DND-41 (cell line): ENCODE measurements around the gene MINDY4.

ENCODE experiments used
- ATAC-seq: fragments of 200-7000 bp; cut with Tn5 transposase; 3 replicates; pipeline ENCODE4 v1.9.1; 2021; ENCODE audit warnings: low read depth; ENCODE audit not compliant: insufficient read depth
- DNase-seq: peaks from one replicate; pipeline ENCODE4 v3.0.0-alpha.2; 2020
- H2AFZ ChIP-seq: 2 replicates; pipeline ENCODE4 v1.6.0; 2012; ENCODE audit warnings: low read depth, low read length
- H3K27ac ChIP-seq: 2 replicates; pipeline ENCODE4 v1.5.1; 2012; ENCODE audit warnings: low read length, inconsistent platforms
- H3K27me3 ChIP-seq: fragments of 200-600 bp; sonication (generic); 2 replicates; pipeline ENCODE4 v1.6.0; 2012; ENCODE audit warnings: low read length, mild to moderate bottlenecking, inconsistent platforms; ENCODE audit not compliant: insufficient read depth, poor library complexity
- H3K36me3 ChIP-seq: 2 replicates; pipeline ENCODE4 v1.5.1; 2012; ENCODE audit warnings: low read length, inconsistent platforms; ENCODE audit not compliant: insufficient read depth
- H3K4me1 ChIP-seq: 2 replicates; pipeline ENCODE4 v1.5.1; 2012; ENCODE audit warnings: mild to moderate bottlenecking, low read length; ENCODE audit not compliant: insufficient read depth
- H3K4me2 ChIP-seq: 2 replicates; pipeline ENCODE4 v1.6.0; 2012; ENCODE audit warnings: mild to moderate bottlenecking, moderate library complexity, low read length, inconsistent platforms; ENCODE audit not compliant: insufficient read depth
- H3K4me3 ChIP-seq, 2 experiments: fragments of 200-600 bp in 1 of 2; shearing (Covaris generic) in 1 of 2; 2 replicates each; pipeline ENCODE4 v1.5.1; 2012 to 2016; ENCODE audit warnings: inconsistent platforms in 2 of 2, low read length in 2 of 2, mild to moderate bottlenecking in 2 of 2, low read depth in 1 of 2, moderate library complexity in 1 of 2
- H3K79me2 ChIP-seq: 2 replicates; pipeline ENCODE4 v1.6.0; 2012; ENCODE audit warnings: low read length, inconsistent platforms; ENCODE audit not compliant: insufficient read depth
- H3K9ac ChIP-seq: 2 replicates; pipeline ENCODE4 v1.6.0; 2012; ENCODE audit warnings: low read depth, mild to moderate bottlenecking, inconsistent platforms, low read length, moderate library complexity
- H3K9me3 ChIP-seq: 2 replicates; pipeline ENCODE4 v1.5.1; 2012; ENCODE audit warnings: low read length, moderate library complexity, mild to moderate bottlenecking, inconsistent platforms; ENCODE audit not compliant: insufficient read depth, severe bottlenecking
- H4K20me1 ChIP-seq: 2 replicates; pipeline ENCODE4 v1.6.0; 2012; ENCODE audit warnings: low read length; ENCODE audit not compliant: insufficient read depth
- EZH2 ChIP-seq: IDR thresholded peaks from 3 replicates; pipeline ENCODE4 v1.6.1; 2012; ENCODE audit warnings: borderline replicate concordance, low read depth, mild to moderate bottlenecking, moderate library complexity, low read length, inconsistent platforms; ENCODE audit not compliant: severe bottlenecking
- TF ChIP-seq, protein P1 (sequence below): IDR thresholded peaks from 2 replicates; pipeline ENCODE4 v1.5.1; 2012; ENCODE audit warnings: borderline replicate concordance, low read length, moderate library complexity, mild to moderate bottlenecking; ENCODE audit not compliant: poor library complexity, severe bottlenecking; ENCODE audit errors: extremely low read depth

MINDY4 gene

GRCh38 chr7:30799206-30799975, 28.2 kb downstream of the MINDY4 start:
- peaks cover 53% of the 10 kb centered on the region for H3K4me1 ChIP-seq
- no peak overlapping the region for H3K27ac ChIP-seq
- no peak for DNase-seq
- H3K4me2 ChIP-seq: no peak overlapping the region
- H3K79me2 ChIP-seq: no peaks in the 10 kb centered on the region
- no peaks in the 10 kb centered on the region for H3K9me3 ChIP-seq
- H3K9ac ChIP-seq: no peak overlapping the region
- ATAC-seq: no peak
- H3K36me3 ChIP-seq: no peaks in the 10 kb centered on the region
- no peak overlapping the region for H3K4me3 ChIP-seq
- no peak for TF ChIP-seq EZH2
- TF ChIP-seq, protein P1, sequence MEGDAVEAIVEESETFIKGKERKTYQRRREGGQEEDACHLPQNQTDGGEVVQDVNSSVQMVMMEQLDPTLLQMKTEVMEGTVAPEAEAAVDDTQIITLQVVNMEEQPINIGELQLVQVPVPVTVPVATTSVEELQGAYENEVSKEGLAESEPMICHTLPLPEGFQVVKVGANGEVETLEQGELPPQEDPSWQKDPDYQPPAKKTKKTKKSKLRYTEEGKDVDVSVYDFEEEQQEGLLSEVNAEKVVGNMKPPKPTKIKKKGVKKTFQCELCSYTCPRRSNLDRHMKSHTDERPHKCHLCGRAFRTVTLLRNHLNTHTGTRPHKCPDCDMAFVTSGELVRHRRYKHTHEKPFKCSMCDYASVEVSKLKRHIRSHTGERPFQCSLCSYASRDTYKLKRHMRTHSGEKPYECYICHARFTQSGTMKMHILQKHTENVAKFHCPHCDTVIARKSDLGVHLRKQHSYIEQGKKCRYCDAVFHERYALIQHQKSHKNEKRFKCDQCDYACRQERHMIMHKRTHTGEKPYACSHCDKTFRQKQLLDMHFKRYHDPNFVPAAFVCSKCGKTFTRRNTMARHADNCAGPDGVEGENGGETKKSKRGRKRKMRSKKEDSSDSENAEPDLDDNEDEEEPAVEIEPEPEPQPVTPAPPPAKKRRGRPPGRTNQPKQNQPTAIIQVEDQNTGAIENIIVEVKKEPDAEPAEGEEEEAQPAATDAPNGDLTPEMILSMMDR: no peak
- no peaks in the 10 kb centered on the region for H3K27me3 ChIP-seq
- H2AFZ ChIP-seq: no peak overlapping the region
- peaks cover 12% of the 10 kb centered on the region; the same call in 1 of the 2 replicates for H4K20me1 ChIP-seq

- Histone ChIP-seq H3K4me2 (no peak overlapping the region), H3K9me3 (no peaks in the 10 kb centered on the region), H2AFZ (no peak overlapping the region), H3K27me3 (no peaks in the 10 kb centered on the region), H3K79me2 (no peaks in the 10 kb centered on the region), H3K9ac (no peak overlapping the region; the same call in 1 of the 2 replicates), H3K4me1 (peaks cover 48% of the 10 kb centered on the region), H3K27ac (no peak overlapping the region), H4K20me1 (peaks cover 12% of the 10 kb centered on the region; the same call in 1 of the 2 replicates), H3K4me3 (no peak overlapping the region), H3K36me3 (no peaks in the 10 kb centered on the region)
- DNase-seq (no peak), ATAC-seq (no peak)
- TF ChIP-seq, protein P1: no peak
- TF ChIP-seq EZH2: no peak
Observed at GRCh38 chr7:30799976-30800661, 28.9 kb downstream of the MINDY4 start.

GRCh38 chr7:30800785-30801252, 29.6 kb downstream of the MINDY4 start:
- no peak overlapping the region for H3K4me2 ChIP-seq
- H3K4me3 ChIP-seq: no peak overlapping the region
- no peak overlapping the region for H2AFZ ChIP-seq
- peaks cover 12% of the 10 kb centered on the region; the same call in 1 of the 2 replicates for H4K20me1 ChIP-seq
- TF ChIP-seq, protein P1: peak; percentile 81
- no peak for TF ChIP-seq EZH2
- no peaks in the 10 kb centered on the region for H3K9me3 ChIP-seq
- H3K27me3 ChIP-seq: no peaks in the 10 kb centered on the region
- H3K9ac ChIP-seq: no peak overlapping the region
- H3K27ac ChIP-seq: no peak overlapping the region
- DNase-seq (peak; percentile 52), ATAC-seq (peak; percentile 73)
- no peaks in the 10 kb centered on the region for H3K36me3 ChIP-seq
- no peaks in the 10 kb centered on the region for H3K79me2 ChIP-seq
- peaks cover 41% of the 10 kb centered on the region for H3K4me1 ChIP-seq
